Parathyroid adenoma (tissue), 2 donors: ENCODE data around the gene PCSK1.

Experiments used
- H2AFZ ChIP-seq: fragments of 300-600 bp; sonication (generic); one replicate; pipeline ENCODE4 v1.7.0; 2017; ENCODE audit warnings: antibody characterized with exemption, mild to moderate bottlenecking
- H3K27ac ChIP-seq: fragments of 300-600 bp; sonication (generic); one replicate; pipeline ENCODE4 v1.7.0; 2017
- H3K27me3 ChIP-seq: fragments of 300-600 bp; sonication (generic); one replicate; pipeline ENCODE4 v1.7.0; 2017; ENCODE audit warnings: low read length; ENCODE audit not compliant: control insufficient read depth, insufficient read depth
- H3K36me3 ChIP-seq: fragments of 300-600 bp; sonication (generic); one replicate; pipeline ENCODE4 v1.7.0; 2017; ENCODE audit warnings: low read length; ENCODE audit not compliant: control insufficient read depth, insufficient read depth
- H3K4me1 ChIP-seq: fragments of 300-600 bp; sonication (generic); one replicate; pipeline ENCODE4 v1.7.0; 2017; ENCODE audit warnings: control low read depth
- H3K4me2 ChIP-seq: fragments of 300-600 bp; sonication (generic); one replicate; pipeline ENCODE4 v1.7.0; 2017; ENCODE audit warnings: low read length
- H3K4me3 ChIP-seq: fragments of 300-600 bp; sonication (generic); one replicate; pipeline ENCODE4 v1.7.0; 2017; ENCODE audit warnings: low read depth, low read length
- H3K79me2 ChIP-seq: fragments of 300-600 bp; sonication (generic); one replicate; pipeline ENCODE4 v1.7.0; 2017; ENCODE audit warnings: control low read depth
- H3K9ac ChIP-seq: fragments of 300-600 bp; sonication (generic); one replicate; pipeline ENCODE4 v1.7.0; 2017; ENCODE audit warnings: mild to moderate bottlenecking
- H3K9me3 ChIP-seq: fragments of 300-600 bp; sonication (generic); one replicate; pipeline ENCODE4 v1.7.0; 2017; ENCODE audit warnings: low read length; ENCODE audit not compliant: control insufficient read depth
- TF ChIP-seq, protein P1 (sequence below): fragments of 300-600 bp; sonication (generic); IDR thresholded peaks from one replicate; pipeline ENCODE4 v1.7.0; 2017; ENCODE audit warnings: antibody characterized with exemption, mild to moderate bottlenecking
- donor health status: primary hyperparathyroidism.

PCSK1 gene

DNA sequence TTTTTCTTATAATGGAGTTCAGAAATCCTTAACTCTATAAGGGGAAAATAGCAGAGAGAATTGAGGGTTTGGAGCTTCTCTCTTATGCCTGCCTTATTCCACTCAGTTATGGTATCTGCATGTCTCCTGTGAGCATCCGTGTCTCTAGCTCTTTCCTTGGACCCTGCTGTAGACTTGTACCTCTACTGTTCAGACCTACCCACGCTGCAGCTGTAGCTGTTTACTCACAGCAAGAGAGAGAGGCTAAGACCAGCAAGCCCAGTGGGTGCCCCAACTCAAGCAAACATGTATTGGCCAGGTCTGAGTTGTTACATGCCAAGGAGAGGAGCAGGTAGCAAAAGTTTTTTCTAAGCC lies 7.1 kb upstream of the PCSK1 start:
- Histone ChIP-seq H3K27me3 (no peaks in the 10 kb centered on the region), H3K4me3 (no peak overlapping the region), H3K9ac (no peak overlapping the region), H3K79me2 (no peaks in the 10 kb centered on the region), H3K27ac (no peak overlapping the region), H2AFZ (no peak overlapping the region), H3K4me1 (no peaks in the 10 kb centered on the region), H3K9me3 (no peaks in the 10 kb centered on the region), H3K36me3 (no peaks in the 10 kb centered on the region), H3K4me2 (no peak overlapping the region)
- TF ChIP-seq, protein P1, sequence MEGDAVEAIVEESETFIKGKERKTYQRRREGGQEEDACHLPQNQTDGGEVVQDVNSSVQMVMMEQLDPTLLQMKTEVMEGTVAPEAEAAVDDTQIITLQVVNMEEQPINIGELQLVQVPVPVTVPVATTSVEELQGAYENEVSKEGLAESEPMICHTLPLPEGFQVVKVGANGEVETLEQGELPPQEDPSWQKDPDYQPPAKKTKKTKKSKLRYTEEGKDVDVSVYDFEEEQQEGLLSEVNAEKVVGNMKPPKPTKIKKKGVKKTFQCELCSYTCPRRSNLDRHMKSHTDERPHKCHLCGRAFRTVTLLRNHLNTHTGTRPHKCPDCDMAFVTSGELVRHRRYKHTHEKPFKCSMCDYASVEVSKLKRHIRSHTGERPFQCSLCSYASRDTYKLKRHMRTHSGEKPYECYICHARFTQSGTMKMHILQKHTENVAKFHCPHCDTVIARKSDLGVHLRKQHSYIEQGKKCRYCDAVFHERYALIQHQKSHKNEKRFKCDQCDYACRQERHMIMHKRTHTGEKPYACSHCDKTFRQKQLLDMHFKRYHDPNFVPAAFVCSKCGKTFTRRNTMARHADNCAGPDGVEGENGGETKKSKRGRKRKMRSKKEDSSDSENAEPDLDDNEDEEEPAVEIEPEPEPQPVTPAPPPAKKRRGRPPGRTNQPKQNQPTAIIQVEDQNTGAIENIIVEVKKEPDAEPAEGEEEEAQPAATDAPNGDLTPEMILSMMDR: no peak

DNA sequence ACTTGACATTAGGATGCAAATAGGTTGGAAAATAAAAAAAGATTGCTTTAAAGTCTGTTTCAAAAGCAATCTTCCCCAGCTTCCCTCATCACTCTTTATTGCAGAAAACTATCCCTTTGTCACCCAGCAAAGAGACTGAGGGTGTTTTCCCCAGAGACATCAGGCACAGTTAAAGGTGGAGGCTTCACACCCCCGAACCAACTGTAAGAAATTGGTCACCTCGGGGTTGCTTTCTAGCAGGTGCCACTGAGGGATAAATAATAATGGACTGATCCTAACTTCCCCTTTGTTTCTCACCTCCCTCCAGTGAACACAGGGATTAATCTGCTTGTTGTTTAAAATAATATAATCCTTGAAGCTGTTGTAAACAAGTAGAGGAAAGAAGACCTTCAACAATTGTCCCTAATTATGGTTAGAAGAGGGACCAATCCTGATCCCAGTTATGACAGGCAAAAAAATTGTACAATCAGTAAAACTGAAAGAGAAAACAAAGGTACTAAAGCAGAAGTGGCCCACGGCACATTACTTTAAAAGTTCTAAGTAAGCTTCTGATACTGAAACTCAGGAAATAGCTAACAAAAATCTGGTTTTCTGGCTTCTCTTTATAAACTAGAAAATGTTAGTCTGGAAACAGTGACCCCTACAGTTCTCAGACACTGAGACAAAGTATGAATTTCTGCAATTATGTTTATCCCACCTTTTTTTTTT lies 6.6 kb upstream of the PCSK1 start:
- Histone ChIP-seq H3K79me2 (no peaks in the 10 kb centered on the region), H3K27me3 (no peaks in the 10 kb centered on the region), H3K4me2 (no peak overlapping the region), H3K4me1 (no peaks in the 10 kb centered on the region), H3K27ac (no peak overlapping the region), H3K4me3 (no peak overlapping the region), H3K9ac (no peak overlapping the region), H2AFZ (no peak overlapping the region), H3K9me3 (no peaks in the 10 kb centered on the region), H3K36me3 (no peaks in the 10 kb centered on the region)
- TF ChIP-seq, protein P1: no peak

DNA sequence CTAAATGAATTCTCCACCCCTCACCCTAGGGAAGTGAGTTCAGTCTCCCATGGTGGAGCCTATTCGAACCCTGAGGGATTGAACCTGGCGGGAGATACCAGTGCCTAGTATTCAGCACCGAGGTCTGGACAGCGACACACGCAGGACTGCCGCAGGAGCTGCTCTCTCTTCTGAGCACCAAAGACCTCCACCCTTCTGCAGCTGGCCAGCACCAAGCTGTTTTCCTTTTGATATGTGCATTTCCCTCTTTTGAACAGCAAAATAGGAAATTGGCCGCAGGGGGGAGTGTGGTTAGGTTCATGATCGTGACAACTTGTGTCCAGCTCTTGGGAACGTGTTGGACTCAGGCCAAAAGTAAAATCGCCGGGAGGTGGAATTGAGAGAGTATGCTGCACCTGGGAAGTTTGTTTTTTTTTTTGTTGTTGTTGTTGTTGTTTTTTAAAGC lies 1.2 kb upstream of the PCSK1 start:
- H3K9me3 ChIP-seq: no peaks in the 10 kb centered on the region
- no peak overlapping the region for H3K9ac ChIP-seq
- no peaks in the 10 kb centered on the region for H3K27me3 ChIP-seq
- no peak overlapping the region for H3K4me3 ChIP-seq
- no peak overlapping the region for H3K4me2 ChIP-seq
- no peaks in the 10 kb centered on the region for H3K36me3 ChIP-seq
- no peaks in the 10 kb centered on the region for H3K79me2 ChIP-seq
- no peak overlapping the region for H2AFZ ChIP-seq
- TF ChIP-seq, protein P1: no peak
- H3K27ac ChIP-seq: no peak overlapping the region
- H3K4me1 ChIP-seq: peaks cover 7% of the 10 kb centered on the region

DNA sequence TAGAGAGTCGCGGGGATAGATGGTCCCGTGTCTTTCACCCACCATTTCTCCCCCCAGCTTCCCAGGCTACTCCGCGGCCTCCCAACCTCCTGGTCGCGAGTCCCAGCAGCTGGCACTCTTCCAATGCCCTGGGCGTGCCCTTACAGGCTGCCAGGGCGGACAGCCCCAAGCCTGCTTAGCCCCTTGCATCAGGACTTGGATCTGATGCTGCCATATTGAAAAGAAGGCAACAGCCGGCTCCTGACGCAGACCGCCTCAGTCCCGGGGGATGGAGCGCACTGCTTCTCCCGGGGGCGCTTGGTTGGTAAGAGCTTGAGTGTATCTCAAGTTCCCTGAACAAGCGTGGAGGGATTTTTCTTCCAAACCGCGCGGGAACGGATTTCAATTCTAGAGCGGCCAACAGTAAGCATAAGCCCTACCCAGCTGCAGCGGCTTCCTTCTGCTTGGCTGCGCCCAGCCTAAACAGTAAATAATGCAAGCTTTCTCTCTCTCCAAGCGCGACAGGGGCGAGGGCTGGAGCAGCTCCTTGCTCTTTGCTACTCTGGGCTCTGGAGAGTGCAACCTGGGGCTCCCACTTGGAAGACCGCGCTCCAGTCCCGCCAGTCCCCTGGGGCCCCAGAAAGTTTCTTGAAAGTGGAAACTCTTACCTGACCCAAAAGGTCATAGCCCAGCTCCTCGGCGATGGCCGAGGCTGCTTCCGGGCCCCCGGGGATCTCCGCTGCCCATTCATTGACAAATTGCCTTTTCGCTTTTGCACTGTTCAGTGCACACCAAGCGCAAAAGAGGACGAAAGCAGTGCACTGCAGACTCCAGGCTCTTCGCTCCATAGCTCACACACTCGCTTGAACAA lies 607 bp downstream of the PCSK1 start:
- H3K4me3 ChIP-seq: no peak overlapping the region
- H3K27me3 ChIP-seq: no peaks in the 10 kb centered on the region
- no peak overlapping the region for H3K27ac ChIP-seq
- H3K4me1 ChIP-seq: peaks cover 7% of the 10 kb centered on the region
- H3K79me2 ChIP-seq: no peaks in the 10 kb centered on the region
- peak overlapping the region; percentile 56 for H2AFZ ChIP-seq
- no peaks in the 10 kb centered on the region for H3K9me3 ChIP-seq
- no peaks in the 10 kb centered on the region for H3K36me3 ChIP-seq
- TF ChIP-seq, protein P1: no peak
- H3K9ac ChIP-seq: no peak overlapping the region
- H3K4me2 ChIP-seq: peak overlapping the region; percentile 1
